ENCODE data around the gene MTERF4.
"Not testable (repeated sequence)": the region's sequence is repeated elsewhere in the genome, so short reads cannot be mapped to it uniquely, and the experiment has no call there.

The MTERF4 gene

GRCh38 chr2:241111440-241111805 is 9.3 kb upstream of the MTERF4 start:
- DNase-seq (ENCODE audit: low read depth in 2 of 2, low spot score in 1 of 2), result no peak

- no peak for DNase-seq (ENCODE audit: low read depth in 2 of 2, low spot score in 1 of 2)
Observed at GRCh38 chr2:241110607-241111439, 8.7 kb upstream of the MTERF4 start.

- DNase-seq (ENCODE audit: low read depth in 2 of 2, low spot score in 1 of 2), result no peak
Observed at GRCh38 chr2:241110089-241110606, 8.1 kb upstream of the MTERF4 start.

GRCh38 chr2:241109210-241110088 is 7.4 kb upstream of the MTERF4 start:
- no peak for DNase-seq (ENCODE audit: low read depth in 2 of 2, low spot score in 1 of 2)

GRCh38 chr2:241108271-241109209 is 6.5 kb upstream of the MTERF4 start:
- DNase-seq (ENCODE audit: low read depth in 2 of 2, low spot score in 1 of 2), result no peak

- DNase-seq (ENCODE audit: low read depth in 2 of 2, low spot score in 1 of 2), result no peak
Observed at GRCh38 chr2:241107031-241107783, 5.1 kb upstream of the MTERF4 start.

- no peak for DNase-seq (ENCODE audit: low read depth in 2 of 2, low spot score in 1 of 2)
Observed at GRCh38 chr2:241105641-241106040, 3.6 kb upstream of the MTERF4 start.

GRCh38 chr2:241104611-241105010 is 2.5 kb upstream of the MTERF4 start:
- not testable (repeated sequence) for DNase-seq (ENCODE audit: low read depth in 2 of 2, low spot score in 1 of 2)

- DNase-seq (ENCODE audit: low read depth in 2 of 2, low spot score in 1 of 2), result no peak
Observed at GRCh38 chr2:241103176-241103595, 1.1 kb upstream of the MTERF4 start.

- no peak for DNase-seq (ENCODE audit: low read depth in 2 of 2, low spot score in 1 of 2)
Observed at GRCh38 chr2:241099246-241099645, 2.8 kb downstream of the MTERF4 start.

- no peak for DNase-seq (ENCODE audit: low read depth in 2 of 2, low spot score in 1 of 2)
Observed at GRCh38 chr2:241096979-241097378, 5.1 kb downstream of the MTERF4 start.

- DNase-seq (ENCODE audit: low read depth in 2 of 2, low spot score in 1 of 2), result no peak
Observed at GRCh38 chr2:241095594-241096290, 6.3 kb downstream of the MTERF4 start.

GRCh38 chr2:241094924-241095420 is 7.1 kb downstream of the MTERF4 start:
- DNase-seq (ENCODE audit: low read depth in 2 of 2, low spot score in 1 of 2), result no peak

GRCh38 chr2:241094172-241094571 is 7.9 kb downstream of the MTERF4 start:
- DNase-seq (ENCODE audit: low read depth in 2 of 2, low spot score in 1 of 2), result no peak

- not testable (repeated sequence) for DNase-seq (ENCODE audit: low read depth in 2 of 2, low spot score in 1 of 2)
Observed at GRCh38 chr2:241093133-241093781, 8.8 kb downstream of the MTERF4 start.

GRCh38 chr2:241092677-241093076 is 9.4 kb downstream of the MTERF4 start:
- DNase-seq (ENCODE audit: low read depth in 2 of 2, low spot score in 1 of 2), result no peak

- DNase-seq (ENCODE audit: low read depth in 2 of 2, low spot score in 1 of 2), result no peak
Observed at GRCh38 chr2:241091734-241092445, 10.2 kb downstream of the MTERF4 start.

- no peak for DNase-seq (ENCODE audit: low read depth in 2 of 2, low spot score in 1 of 2)
Observed at GRCh38 chr2:241091201-241091600, 10.9 kb downstream of the MTERF4 start.
